ENCODE measurements around the gene LMAN1L.

LMAN1L gene

GRCh38 chr15:74826364-74826819 is 13.8 kb downstream of the LMAN1L start, which contains the start of gene CPLX3:
Gene CPLX3 (plus strand): TSS chr15:74826627. CDS start chr15:74826704, 77 bp downstream.
- CTCF ChIA-PET: interaction anchor here (0.8 to 3.0 kb wide), 7 partner anchors 10 to 57 kb away, joined by 3 to 17 read pairs (median 5); no protein-coding TSS in a partner anchor
- DNase-seq (ENCODE audit: extremely low spot score): peak; percentile 69
- no peak for TF ChIP-seq CTCF (IDR thresholded peaks at IDR 0.05; ENCODE audit: control extremely low read depth, extremely low read depth, low read depth, missing control alignments)
- POLR2A ChIA-PET: no interaction called here

GRCh38 chr15:74826921-74827320 is 14.3 kb downstream of the LMAN1L start:
- TF ChIP-seq CTCF (IDR thresholded peaks at IDR 0.05; ENCODE audit: control extremely low read depth, extremely low read depth, low read depth, missing control alignments): no peak
- no peak for DNase-seq (ENCODE audit: extremely low spot score)
- CTCF ChIA-PET: interaction anchor here (1.3 to 3.0 kb wide), 8 partner anchors 9 to 57 kb away, joined by 3 to 17 read pairs (median 5); partner anchors contain the start of gene ULK3
- POLR2A ChIA-PET: no interaction called here

- no peak for DNase-seq (ENCODE audit: extremely low spot score)
- POLR2A ChIA-PET: no interaction called here
- CTCF ChIA-PET: interaction anchor here (0.7 to 3.0 kb wide), 9 partner anchors 9 to 74 kb away, joined by 3 to 17 read pairs (median 5); partner anchors contain the start of gene ULK3
- no peak for TF ChIP-seq CTCF (IDR thresholded peaks at IDR 0.05; ENCODE audit: control extremely low read depth, extremely low read depth, low read depth, missing control alignments)
Measured at GRCh38 chr15:74827614-74828013, 15.0 kb downstream of the LMAN1L start.

- CTCF ChIA-PET: interaction anchor here (1.0 to 1.4 kb wide), 4 partner anchors 30 to 194 kb away, joined by 3 to 6 read pairs (median 4); no protein-coding TSS in a partner anchor
- POLR2A ChIA-PET: no interaction called here
- no peak for TF ChIP-seq CTCF (IDR thresholded peaks at IDR 0.05; ENCODE audit: control extremely low read depth, extremely low read depth, low read depth, missing control alignments)
- DNase-seq (ENCODE audit: extremely low spot score): no peak
Measured at GRCh38 chr15:74828835-74829234, 16.2 kb downstream of the LMAN1L start.

GRCh38 chr15:74829486-74829885 is 16.9 kb downstream of the LMAN1L start:
- ChIA-PET CTCF (interaction anchor here (0.9 to 2.0 kb wide), 8 partner anchors 13 to 195 kb away, joined by 3 to 7 read pairs (median 4); partner anchors contain the start of gene ULK3), POLR2A (interaction anchor here (0.6 kb wide), 1 partner anchor 21 kb away, joined by 3 read pairs; no protein-coding TSS in a partner anchor)
- no peak for DNase-seq (ENCODE audit: extremely low spot score)
- no peak for TF ChIP-seq CTCF (IDR thresholded peaks at IDR 0.05; ENCODE audit: control extremely low read depth, extremely low read depth, low read depth, missing control alignments)

GRCh38 chr15:74829991-74830390 is 17.4 kb downstream of the LMAN1L start:
- ChIA-PET POLR2A (interaction anchor here (0.6 kb wide), 1 partner anchor 21 kb away, joined by 3 read pairs; no protein-coding TSS in a partner anchor), CTCF (interaction anchor here (0.7 to 2.0 kb wide), 7 partner anchors 12 to 121 kb away, joined by 3 to 7 read pairs (median 3); partner anchors contain the start of genes LMAN1L and ULK3)
- DNase-seq (ENCODE audit: extremely low spot score): no peak
- no peak for TF ChIP-seq CTCF (IDR thresholded peaks at IDR 0.05; ENCODE audit: control extremely low read depth, extremely low read depth, low read depth, missing control alignments)
